ENCODE data around the gene RAB3A. TPM values are rescaled to one million over a fixed set of nuclear protein-coding genes. Genes with fewer than 3 reads are reported as not detected.

The RAB3A gene
- total and polyA plus RNA-seq, 9 of the 15 experiments (the other 6 are each of a cell fraction or from before 2014, with no cell fraction given) = 0.17 to 5.1 (median 0.90) TPM; not detected in 1

DNA sequence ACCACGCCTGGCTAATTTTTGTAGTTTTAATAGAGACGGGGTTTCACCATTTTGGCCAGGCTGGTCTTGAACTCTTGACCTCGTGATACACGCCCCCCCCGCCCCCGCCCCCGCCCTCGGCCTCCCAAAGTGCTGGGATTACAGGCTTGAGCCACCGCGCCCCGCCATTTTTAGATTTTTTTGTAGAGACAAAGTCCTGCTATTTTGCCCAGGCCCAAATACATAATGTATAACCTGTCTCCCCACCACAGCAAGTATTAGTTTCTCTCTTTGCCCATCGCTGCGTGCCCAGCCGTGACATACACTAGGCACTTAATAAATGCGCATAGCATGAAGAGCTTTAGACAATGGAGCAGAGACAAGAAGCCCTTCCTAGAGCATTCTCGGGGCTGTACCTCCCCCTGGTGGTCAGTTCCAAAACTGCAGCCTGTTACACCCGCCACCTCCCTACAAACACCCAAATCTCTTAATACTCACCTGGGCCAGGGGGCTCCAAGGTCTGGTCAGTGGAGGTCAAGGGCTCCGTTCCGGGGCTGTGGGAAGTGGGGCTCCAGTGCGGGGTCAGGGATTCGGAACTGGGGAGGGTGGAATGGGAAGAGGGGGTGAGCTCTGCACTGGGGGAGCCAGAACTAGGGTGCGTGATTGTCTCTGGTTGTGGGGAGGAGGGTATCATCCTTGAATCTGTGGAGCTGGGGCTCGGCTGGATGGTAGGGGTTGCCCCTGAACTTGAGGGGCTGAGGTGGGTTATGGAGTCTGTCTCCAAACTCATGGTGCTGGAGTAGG is 47.9 kb upstream of the RAB3A start (continued):
- TF ChIP-seq, protein P1, sequence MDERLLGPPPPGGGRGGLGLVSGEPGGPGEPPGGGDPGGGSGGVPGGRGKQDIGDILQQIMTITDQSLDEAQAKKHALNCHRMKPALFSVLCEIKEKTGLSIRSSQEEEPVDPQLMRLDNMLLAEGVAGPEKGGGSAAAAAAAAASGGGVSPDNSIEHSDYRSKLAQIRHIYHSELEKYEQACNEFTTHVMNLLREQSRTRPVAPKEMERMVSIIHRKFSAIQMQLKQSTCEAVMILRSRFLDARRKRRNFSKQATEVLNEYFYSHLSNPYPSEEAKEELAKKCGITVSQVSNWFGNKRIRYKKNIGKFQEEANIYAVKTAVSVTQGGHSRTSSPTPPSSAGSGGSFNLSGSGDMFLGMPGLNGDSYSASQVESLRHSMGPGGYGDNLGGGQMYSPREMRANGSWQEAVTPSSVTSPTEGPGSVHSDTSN (CRISPR knock-in tag; IDR thresholded peaks at IDR 0.05; ENCODE audit: low read depth) = no peak
- TF ChIP-seq, protein P1 (tag; conservative IDR thresholded peaks at IDR 0.05; ENCODE audit: low read depth) = no peak
- TF ChIP-seq JUND (IDR thresholded peaks at IDR 0.05; ENCODE audit: borderline replicate concordance, low read depth, low read length) (peak; percentile 50; the same call in 1 of the 2 replicates), JUND (tag; IDR thresholded peaks at IDR 0.05; ENCODE audit: borderline replicate concordance, low read depth, low read length) (no peak), RB1 (IDR thresholded peaks at IDR 0.05; ENCODE audit: low read depth) (0 out of 2 replicates have a peak, but pooled peaks have one; percentile 27), JUN (IDR thresholded peaks at IDR 0.05; ENCODE audit: borderline replicate concordance, low read depth, low read length) (no peak), JUN (CRISPR knock-in tag; IDR thresholded peaks at IDR 0.05; ENCODE audit: borderline replicate concordance) (no peak), YY1 (IDR thresholded peaks at IDR 0.05; ENCODE audit: borderline replicate concordance in 1 of 3, control insufficient read depth in 1 of 3, extremely low read depth in 1 of 3, insufficient read depth in 3 of 3, insufficient read length in 1 of 3, insufficient replicate concordance in 2 of 3, low read depth in 1 of 3, low read length in 2 of 3) (peak in 1 of 3 experiments; percentile 7), ZNF316 (IDR thresholded peaks at IDR 0.05) (no peak), ESRRA (IDR thresholded peaks at IDR 0.05; ENCODE audit: borderline replicate concordance, low read depth) (peak; percentile 48; the same call in 1 of the 2 replicates), EGR1 (conservative IDR thresholded peaks at IDR 0.05) (peak; percentile 33), CXXC5 (CRISPR knock-in tag; IDR thresholded peaks at IDR 0.05) (0 out of 2 replicates have a peak, but pooled peaks have one; percentile 20), EP300 (IDR thresholded peaks at IDR 0.05; ENCODE audit: low read length) (0 out of 2 replicates have a peak, but pooled peaks have one; percentile 7)
- TF ChIP-seq, protein P2, sequence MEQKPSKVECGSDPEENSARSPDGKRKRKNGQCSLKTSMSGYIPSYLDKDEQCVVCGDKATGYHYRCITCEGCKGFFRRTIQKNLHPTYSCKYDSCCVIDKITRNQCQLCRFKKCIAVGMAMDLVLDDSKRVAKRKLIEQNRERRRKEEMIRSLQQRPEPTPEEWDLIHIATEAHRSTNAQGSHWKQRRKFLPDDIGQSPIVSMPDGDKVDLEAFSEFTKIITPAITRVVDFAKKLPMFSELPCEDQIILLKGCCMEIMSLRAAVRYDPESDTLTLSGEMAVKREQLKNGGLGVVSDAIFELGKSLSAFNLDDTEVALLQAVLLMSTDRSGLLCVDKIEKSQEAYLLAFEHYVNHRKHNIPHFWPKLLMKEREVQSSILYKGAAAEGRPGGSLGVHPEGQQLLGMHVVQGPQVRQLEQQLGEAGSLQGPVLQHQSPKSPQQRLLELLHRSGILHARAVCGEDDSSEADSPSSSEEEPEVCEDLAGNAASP (IDR thresholded peaks at IDR 0.05) = no peak
- TF ChIP-seq, protein P3, sequence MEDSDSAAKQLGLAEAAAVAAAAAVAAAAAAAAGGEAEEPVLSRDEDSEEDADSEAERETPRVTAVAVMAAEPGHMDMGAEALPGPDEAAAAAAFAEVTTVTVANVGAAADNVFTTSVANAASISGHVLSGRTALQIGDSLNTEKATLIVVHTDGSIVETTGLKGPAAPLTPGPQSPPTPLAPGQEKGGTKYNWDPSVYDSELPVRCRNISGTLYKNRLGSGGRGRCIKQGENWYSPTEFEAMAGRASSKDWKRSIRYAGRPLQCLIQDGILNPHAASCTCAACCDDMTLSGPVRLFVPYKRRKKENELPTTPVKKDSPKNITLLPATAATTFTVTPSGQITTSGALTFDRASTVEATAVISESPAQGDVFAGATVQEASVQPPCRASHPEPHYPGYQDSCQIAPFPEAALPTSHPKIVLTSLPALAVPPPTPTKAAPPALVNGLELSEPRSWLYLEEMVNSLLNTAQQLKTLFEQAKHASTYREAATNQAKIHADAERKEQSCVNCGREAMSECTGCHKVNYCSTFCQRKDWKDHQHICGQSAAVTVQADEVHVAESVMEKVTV (CRISPR knock-in tag; IDR thresholded peaks at IDR 0.05) = peak; percentile 95
- TF ChIP-seq, protein P4, sequence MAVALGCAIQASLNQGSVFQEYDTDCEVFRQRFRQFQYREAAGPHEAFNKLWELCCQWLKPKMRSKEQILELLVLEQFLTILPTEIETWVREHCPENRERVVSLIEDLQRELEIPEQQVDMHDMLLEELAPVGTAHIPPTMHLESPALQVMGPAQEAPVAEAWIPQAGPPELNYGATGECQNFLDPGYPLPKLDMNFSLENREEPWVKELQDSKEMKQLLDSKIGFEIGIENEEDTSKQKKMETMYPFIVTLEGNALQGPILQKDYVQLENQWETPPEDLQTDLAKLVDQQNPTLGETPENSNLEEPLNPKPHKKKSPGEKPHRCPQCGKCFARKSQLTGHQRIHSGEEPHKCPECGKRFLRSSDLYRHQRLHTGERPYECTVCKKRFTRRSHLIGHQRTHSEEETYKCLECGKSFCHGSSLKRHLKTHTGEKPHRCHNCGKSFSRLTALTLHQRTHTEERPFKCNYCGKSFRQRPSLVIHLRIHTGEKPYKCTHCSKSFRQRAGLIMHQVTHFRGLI (CRISPR knock-in tag; IDR thresholded peaks at IDR 0.05) = no peak
